ENCODE data around the gene MED12L.

MED12L gene

DNA sequence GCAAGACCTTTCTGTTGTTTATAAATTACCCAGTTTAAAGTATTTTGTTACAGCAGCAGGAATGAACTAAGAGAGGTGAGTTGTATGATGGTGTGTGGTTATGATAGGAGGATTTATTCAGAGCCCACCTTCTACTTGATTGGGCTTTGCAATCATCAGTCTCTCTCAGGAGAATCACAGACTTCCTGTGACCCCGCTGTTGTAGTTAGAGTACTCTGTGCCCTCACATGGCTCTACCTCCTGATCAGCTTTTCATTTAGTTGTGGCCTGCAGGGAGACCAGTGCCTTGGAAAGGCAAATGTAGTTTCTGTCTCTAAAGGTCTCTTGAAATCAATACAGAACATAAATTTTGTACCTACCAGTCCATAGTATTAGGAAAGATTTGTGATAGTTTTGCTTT, 200.5 kb downstream of the MED12L start:
- H3K4me1 ChIP-seq (ENCODE audit: control insufficient read depth, insufficient read depth, low read length), result 0 out of 2 replicates have a peak, but pooled peaks cover 2% of the 10 kb centered on the region
- no peak overlapping the region for H3K27ac ChIP-seq (ENCODE audit: extremely low read depth, low read depth, low read length)
- CTCF ChIA-PET, result interaction anchor here (0.6 to 3.5 kb wide), 3 partner anchors 58 to 118 kb away, joined by 3 to 17 read pairs (median 4); no protein-coding TSS in a partner anchor
- POLR2A ChIA-PET, result no interaction called here
- TF ChIP-seq ZNF530 (tag by site-specific recombination; IDR thresholded peaks at IDR 0.05; ENCODE audit: low read depth) (no peak), HOXC10 (CRISPR knock-in tag; IDR thresholded peaks at IDR 0.05) (no peak), ZSCAN23 (tag by site-specific recombination; IDR thresholded peaks at IDR 0.05) (no peak), ZNF335 (tag by site-specific recombination; conservative IDR thresholded peaks at IDR 0.05) (no peak)
- TF ChIP-seq, protein P1, sequence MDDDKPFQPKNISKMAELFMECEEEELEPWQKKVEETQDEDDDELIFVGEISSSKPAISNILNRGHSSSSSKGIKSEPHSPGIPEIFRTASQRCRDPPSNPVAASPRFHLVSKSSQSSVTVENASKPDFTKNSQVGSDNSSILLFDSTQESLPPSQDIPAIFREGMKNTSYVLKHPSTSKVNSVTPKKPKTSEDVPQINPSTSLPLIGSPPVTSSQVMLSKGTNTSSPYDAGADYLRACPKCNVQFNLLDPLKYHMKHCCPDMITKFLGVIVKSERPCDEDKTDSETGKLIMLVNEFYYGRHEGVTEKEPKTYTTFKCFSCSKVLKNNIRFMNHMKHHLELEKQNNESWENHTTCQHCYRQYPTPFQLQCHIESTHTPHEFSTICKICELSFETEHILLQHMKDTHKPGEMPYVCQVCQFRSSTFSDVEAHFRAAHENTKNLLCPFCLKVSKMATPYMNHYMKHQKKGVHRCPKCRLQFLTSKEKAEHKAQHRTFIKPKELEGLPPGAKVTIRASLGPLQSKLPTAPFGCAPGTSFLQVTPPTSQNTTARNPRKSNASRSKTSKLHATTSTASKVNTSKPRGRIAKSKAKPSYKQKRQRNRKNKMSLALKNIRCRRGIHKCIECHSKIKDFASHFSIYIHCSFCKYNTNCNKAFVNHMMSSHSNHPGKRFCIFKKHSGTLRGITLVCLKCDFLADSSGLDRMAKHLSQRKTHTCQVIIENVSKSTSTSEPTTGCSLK (tag by site-specific recombination; IDR thresholded peaks at IDR 0.05), result no peak
- H3K9me3 ChIP-seq (ENCODE audit: control insufficient read depth, insufficient read depth, low read depth, low read length), result no peaks in the 10 kb centered on the region
- H3K36me3 ChIP-seq (ENCODE audit: control insufficient read depth in 2 of 2, insufficient read depth in 1 of 2, low read length in 2 of 2), result no peaks in the 10 kb centered on the region
- no peak overlapping the region for H3K4me3 ChIP-seq (ENCODE audit: low read depth, low read length)

DNA sequence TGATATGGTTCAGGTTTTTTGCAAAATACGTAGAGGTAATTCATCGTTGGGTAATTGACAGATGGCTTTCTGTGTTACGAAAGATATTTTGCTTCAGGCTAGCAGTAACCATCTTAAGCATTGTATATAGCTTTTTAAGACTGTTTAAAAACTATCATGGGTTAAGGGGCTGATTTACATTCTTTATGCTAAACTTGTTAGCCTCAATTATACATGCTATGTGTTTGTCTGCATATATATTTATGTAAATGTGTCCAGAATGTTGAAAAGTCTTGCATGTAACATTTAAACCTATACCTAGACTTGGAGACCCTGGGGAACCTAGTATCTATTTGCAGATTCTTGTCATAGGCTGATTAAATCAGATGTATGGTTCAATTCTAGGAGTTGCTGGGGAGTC, 204.0 kb downstream of the MED12L start:
- Histone ChIP-seq H3K4me1 (ENCODE audit: control insufficient read depth, insufficient read depth, low read length) (no peaks in the 10 kb centered on the region), H3K27ac (ENCODE audit: extremely low read depth, low read depth, low read length) (no peak overlapping the region), H3K9me3 (ENCODE audit: control insufficient read depth, insufficient read depth, low read depth, low read length) (no peaks in the 10 kb centered on the region), H3K4me3 (ENCODE audit: low read depth, low read length) (no peak overlapping the region), H3K36me3 (ENCODE audit: control insufficient read depth in 2 of 2, insufficient read depth in 1 of 2, low read length in 2 of 2) (no peaks in the 10 kb centered on the region)
- CTCF ChIA-PET, result interaction anchor here (0.6 to 0.7 kb wide), 2 partner anchors 559 to 1565 kb away, joined by 3 to 7 read pairs; no protein-coding TSS in a partner anchor
- POLR2A ChIA-PET, result no interaction called here
- TF ChIP-seq ZNF600 (tag by site-specific recombination; IDR thresholded peaks at IDR 0.05), result no peak

DNA sequence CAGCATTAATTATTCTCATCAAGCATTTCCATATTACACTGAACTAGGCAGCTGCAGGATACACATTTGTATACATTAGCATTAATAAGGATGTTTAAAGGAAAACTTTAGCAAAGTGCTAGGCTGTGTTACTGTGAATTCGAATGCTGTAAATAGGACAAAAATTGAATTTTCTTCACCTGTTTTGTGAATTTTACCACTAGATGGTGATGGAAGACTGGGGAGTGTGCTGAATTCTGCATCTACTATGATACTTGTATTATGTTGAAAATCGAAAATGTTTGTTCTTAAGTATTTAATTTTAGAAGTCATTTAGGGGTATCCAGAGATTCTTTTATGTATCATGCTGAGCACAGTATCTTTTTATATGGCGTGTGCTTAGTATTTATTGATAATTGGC, 205.2 kb downstream of the MED12L start:
- TF ChIP-seq ZNF654 (tag by site-specific recombination; IDR thresholded peaks at IDR 0.05; ENCODE audit: low read depth) (peak; percentile 27), ZNF623 (tag by site-specific recombination; IDR thresholded peaks at IDR 0.05) (no peak), ZNF596 (tag by site-specific recombination; IDR thresholded peaks at IDR 0.05) (no peak)

DNA sequence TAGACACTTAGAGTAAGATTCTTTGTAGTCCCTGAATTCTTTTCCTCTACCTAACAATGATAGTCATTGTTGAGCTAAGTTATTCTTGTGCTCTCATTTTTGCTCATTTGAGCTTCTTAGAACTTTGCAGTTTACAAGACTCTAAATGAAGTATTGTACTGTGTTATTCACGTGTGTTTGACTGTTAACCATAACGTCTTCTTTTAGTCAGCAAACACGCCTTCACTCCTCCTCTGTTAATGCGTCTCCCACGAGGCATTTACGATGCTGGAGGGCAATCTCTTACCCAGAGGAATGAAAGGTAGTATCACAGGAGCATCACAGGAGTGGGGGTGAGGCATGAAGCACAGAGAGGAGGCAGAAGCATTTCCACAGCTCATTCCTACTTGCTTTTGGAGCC, 207.7 kb downstream of the MED12L start:
- TF ChIP-seq ZBTB7A (tag by site-specific recombination; IDR thresholded peaks at IDR 0.05; ENCODE audit: low read depth) (no peak), EGR2 (tag by site-specific recombination; IDR thresholded peaks at IDR 0.05; ENCODE audit: low read depth) (0 out of 2 replicates have a peak, but pooled peaks have one; percentile 7)
- Histone ChIP-seq H3K36me3 (ENCODE audit: control insufficient read depth in 2 of 2, insufficient read depth in 1 of 2, low read length in 2 of 2) (no peaks in the 10 kb centered on the region), H3K9me3 (ENCODE audit: control insufficient read depth, insufficient read depth, low read depth, low read length) (no peaks in the 10 kb centered on the region), H3K4me3 (ENCODE audit: low read depth, low read length) (no peak overlapping the region), H3K4me1 (ENCODE audit: control insufficient read depth, insufficient read depth, low read length) (no peaks in the 10 kb centered on the region), H3K27ac (ENCODE audit: extremely low read depth, low read depth, low read length) (no peak overlapping the region)
- ChIA-PET POLR2A (no interaction called here), CTCF (interaction anchor here (0.7 to 2.1 kb wide), 5 partner anchors 11 to 125 kb away, joined by 3 to 7 read pairs (median 5); no protein-coding TSS in a partner anchor)

More for the DNA sequence above, 205.2 kb downstream of the MED12L start:
- H3K27ac ChIP-seq (ENCODE audit: extremely low read depth, low read depth, low read length), result no peak overlapping the region
- ChIA-PET CTCF (no interaction called here), POLR2A (no interaction called here)
- H3K36me3 ChIP-seq (ENCODE audit: control insufficient read depth in 2 of 2, insufficient read depth in 1 of 2, low read length in 2 of 2), result no peaks in the 10 kb centered on the region
- no peak overlapping the region for H3K4me3 ChIP-seq (ENCODE audit: low read depth, low read length)
- no peaks in the 10 kb centered on the region for H3K4me1 ChIP-seq (ENCODE audit: control insufficient read depth, insufficient read depth, low read length)
- H3K9me3 ChIP-seq (ENCODE audit: control insufficient read depth, insufficient read depth, low read depth, low read length), result no peaks in the 10 kb centered on the region

DNA sequence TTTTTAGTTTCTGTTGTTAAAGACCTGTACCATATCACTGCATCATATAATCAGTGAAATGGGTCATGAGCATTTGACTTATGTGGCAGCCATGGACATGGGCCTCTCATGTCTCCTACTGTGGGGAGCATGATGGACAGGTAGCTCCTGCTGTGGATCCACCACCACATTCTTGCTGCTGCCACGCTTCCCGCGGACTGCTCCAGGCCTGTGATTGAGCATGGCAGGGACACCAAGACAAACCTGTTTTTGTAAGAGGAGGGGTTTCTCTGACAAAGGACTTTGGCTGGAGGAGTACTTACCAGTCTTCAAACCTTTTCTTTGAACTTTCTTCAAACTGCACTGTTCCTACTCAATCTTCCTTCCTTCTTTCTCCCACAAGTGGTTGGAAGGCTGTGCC, 210.8 kb downstream of the MED12L start:
- ChIA-PET POLR2A (no interaction called here), CTCF (no interaction called here)
- Histone ChIP-seq H3K9me3 (ENCODE audit: control insufficient read depth, insufficient read depth, low read depth, low read length) (no peaks in the 10 kb centered on the region), H3K4me1 (ENCODE audit: control insufficient read depth, insufficient read depth, low read length) (no peaks in the 10 kb centered on the region), H3K4me3 (ENCODE audit: low read depth, low read length) (no peak overlapping the region), H3K36me3 (ENCODE audit: control insufficient read depth in 2 of 2, insufficient read depth in 1 of 2, low read length in 2 of 2) (no peaks in the 10 kb centered on the region), H3K27ac (ENCODE audit: extremely low read depth, low read depth, low read length) (no peak overlapping the region)
- TF ChIP-seq, protein P2, sequence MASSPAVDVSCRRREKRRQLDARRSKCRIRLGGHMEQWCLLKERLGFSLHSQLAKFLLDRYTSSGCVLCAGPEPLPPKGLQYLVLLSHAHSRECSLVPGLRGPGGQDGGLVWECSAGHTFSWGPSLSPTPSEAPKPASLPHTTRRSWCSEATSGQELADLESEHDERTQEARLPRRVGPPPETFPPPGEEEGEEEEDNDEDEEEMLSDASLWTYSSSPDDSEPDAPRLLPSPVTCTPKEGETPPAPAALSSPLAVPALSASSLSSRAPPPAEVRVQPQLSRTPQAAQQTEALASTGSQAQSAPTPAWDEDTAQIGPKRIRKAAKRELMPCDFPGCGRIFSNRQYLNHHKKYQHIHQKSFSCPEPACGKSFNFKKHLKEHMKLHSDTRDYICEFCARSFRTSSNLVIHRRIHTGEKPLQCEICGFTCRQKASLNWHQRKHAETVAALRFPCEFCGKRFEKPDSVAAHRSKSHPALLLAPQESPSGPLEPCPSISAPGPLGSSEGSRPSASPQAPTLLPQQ (tag by site-specific recombination; IDR thresholded peaks at IDR 0.05), result no peak
- no peak for TF ChIP-seq ZNF529 (tag by site-specific recombination; IDR thresholded peaks at IDR 0.05; ENCODE audit: insufficient replicate concordance)
- TF ChIP-seq, protein P3, sequence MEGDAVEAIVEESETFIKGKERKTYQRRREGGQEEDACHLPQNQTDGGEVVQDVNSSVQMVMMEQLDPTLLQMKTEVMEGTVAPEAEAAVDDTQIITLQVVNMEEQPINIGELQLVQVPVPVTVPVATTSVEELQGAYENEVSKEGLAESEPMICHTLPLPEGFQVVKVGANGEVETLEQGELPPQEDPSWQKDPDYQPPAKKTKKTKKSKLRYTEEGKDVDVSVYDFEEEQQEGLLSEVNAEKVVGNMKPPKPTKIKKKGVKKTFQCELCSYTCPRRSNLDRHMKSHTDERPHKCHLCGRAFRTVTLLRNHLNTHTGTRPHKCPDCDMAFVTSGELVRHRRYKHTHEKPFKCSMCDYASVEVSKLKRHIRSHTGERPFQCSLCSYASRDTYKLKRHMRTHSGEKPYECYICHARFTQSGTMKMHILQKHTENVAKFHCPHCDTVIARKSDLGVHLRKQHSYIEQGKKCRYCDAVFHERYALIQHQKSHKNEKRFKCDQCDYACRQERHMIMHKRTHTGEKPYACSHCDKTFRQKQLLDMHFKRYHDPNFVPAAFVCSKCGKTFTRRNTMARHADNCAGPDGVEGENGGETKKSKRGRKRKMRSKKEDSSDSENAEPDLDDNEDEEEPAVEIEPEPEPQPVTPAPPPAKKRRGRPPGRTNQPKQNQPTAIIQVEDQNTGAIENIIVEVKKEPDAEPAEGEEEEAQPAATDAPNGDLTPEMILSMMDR (tag by site-specific recombination; IDR thresholded peaks at IDR 0.05), result no peak
- TF ChIP-seq ZBTB17 (tag by site-specific recombination; IDR thresholded peaks at IDR 0.05), result no peak
- TF ChIP-seq, protein P4, sequence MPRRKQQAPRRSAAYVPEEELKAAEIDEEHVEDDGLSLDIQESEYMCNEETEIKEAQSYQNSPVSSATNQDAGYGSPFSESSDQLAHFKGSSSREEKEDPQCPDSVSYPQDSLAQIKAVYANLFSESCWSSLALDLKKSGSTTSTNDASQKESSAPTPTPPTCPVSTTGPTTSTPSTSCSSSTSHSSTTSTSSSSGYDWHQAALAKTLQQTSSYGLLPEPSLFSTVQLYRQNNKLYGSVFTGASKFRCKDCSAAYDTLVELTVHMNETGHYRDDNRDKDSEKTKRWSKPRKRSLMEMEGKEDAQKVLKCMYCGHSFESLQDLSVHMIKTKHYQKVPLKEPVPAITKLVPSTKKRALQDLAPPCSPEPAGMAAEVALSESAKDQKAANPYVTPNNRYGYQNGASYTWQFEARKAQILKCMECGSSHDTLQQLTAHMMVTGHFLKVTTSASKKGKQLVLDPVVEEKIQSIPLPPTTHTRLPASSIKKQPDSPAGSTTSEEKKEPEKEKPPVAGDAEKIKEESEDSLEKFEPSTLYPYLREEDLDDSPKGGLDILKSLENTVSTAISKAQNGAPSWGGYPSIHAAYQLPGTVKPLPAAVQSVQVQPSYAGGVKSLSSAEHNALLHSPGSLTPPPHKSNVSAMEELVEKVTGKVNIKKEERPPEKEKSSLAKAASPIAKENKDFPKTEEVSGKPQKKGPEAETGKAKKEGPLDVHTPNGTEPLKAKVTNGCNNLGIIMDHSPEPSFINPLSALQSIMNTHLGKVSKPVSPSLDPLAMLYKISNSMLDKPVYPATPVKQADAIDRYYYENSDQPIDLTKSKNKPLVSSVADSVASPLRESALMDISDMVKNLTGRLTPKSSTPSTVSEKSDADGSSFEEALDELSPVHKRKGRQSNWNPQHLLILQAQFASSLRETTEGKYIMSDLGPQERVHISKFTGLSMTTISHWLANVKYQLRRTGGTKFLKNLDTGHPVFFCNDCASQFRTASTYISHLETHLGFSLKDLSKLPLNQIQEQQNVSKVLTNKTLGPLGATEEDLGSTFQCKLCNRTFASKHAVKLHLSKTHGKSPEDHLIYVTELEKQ (tag by site-specific recombination; IDR thresholded peaks at IDR 0.05; ENCODE audit: borderline replicate concordance), result no peak

All from HEK293 (cell line).